ENCODE results near the gene INS.

Gene INS

GRCh38 chr11:2193099-2193887 lies 32.3 kb upstream of the INS start:
- Histone ChIP-seq H3K4me1 (ENCODE audit: insufficient read depth, low read length) (no peaks in the 10 kb centered on the region), H3K9me3 (ENCODE audit: control insufficient read depth, insufficient read depth, low read length) (no peaks in the 10 kb centered on the region), H3K9ac (ENCODE audit: low read depth, low read length) (no peak overlapping the region)

GRCh38 chr11:2192435-2192834 lies 31.4 kb upstream of the INS start:
- H3K4me1 ChIP-seq (ENCODE audit: insufficient read depth, low read length), result no peaks in the 10 kb centered on the region
- no peak overlapping the region for H3K9ac ChIP-seq (ENCODE audit: low read depth, low read length)
- H3K36me3 ChIP-seq (ENCODE audit: insufficient read depth, low read length), result no peaks in the 10 kb centered on the region
- H3K9me3 ChIP-seq (ENCODE audit: control insufficient read depth, insufficient read depth, low read length), result no peaks in the 10 kb centered on the region

More at GRCh38 chr11:2193099-2193887, 32.3 kb upstream of the INS start:
- H3K36me3 ChIP-seq (ENCODE audit: insufficient read depth, low read length), result no peaks in the 10 kb centered on the region

- no peaks in the 10 kb centered on the region for H3K36me3 ChIP-seq (ENCODE audit: insufficient read depth, low read length)
- H3K9ac ChIP-seq (ENCODE audit: low read depth, low read length), result no peak overlapping the region
- no peaks in the 10 kb centered on the region for H3K4me1 ChIP-seq (ENCODE audit: insufficient read depth, low read length)
- H3K9me3 ChIP-seq (ENCODE audit: control insufficient read depth, insufficient read depth, low read length), result no peaks in the 10 kb centered on the region
Observed at GRCh38 chr11:2191883-2192282, 30.9 kb upstream of the INS start.

- Histone ChIP-seq H3K4me1 (ENCODE audit: insufficient read depth, low read length) (no peaks in the 10 kb centered on the region), H3K36me3 (ENCODE audit: insufficient read depth, low read length) (no peaks in the 10 kb centered on the region), H3K9me3 (ENCODE audit: control insufficient read depth, insufficient read depth, low read length) (no peaks in the 10 kb centered on the region), H3K9ac (ENCODE audit: low read depth, low read length) (no peak overlapping the region)
Observed at GRCh38 chr11:2190657-2191471, 29.9 kb upstream of the INS start.

GRCh38 chr11:2189938-2190656 lies 29.1 kb upstream of the INS start:
- Histone ChIP-seq H3K9ac (ENCODE audit: low read depth, low read length) (no peak overlapping the region), H3K9me3 (ENCODE audit: control insufficient read depth, insufficient read depth, low read length) (no peaks in the 10 kb centered on the region), H3K4me1 (ENCODE audit: insufficient read depth, low read length) (no peaks in the 10 kb centered on the region)

GRCh38 chr11:2188745-2189144 lies 27.7 kb upstream of the INS start:
- Histone ChIP-seq H3K9ac (ENCODE audit: low read depth, low read length) (no peak overlapping the region), H3K36me3 (ENCODE audit: insufficient read depth, low read length) (no peaks in the 10 kb centered on the region), H3K9me3 (ENCODE audit: control insufficient read depth, insufficient read depth, low read length) (no peaks in the 10 kb centered on the region), H3K4me1 (ENCODE audit: insufficient read depth, low read length) (no peaks in the 10 kb centered on the region)

More at GRCh38 chr11:2189938-2190656, 29.1 kb upstream of the INS start:
- no peaks in the 10 kb centered on the region for H3K36me3 ChIP-seq (ENCODE audit: insufficient read depth, low read length)

GRCh38 chr11:2187280-2187707 lies 26.3 kb upstream of the INS start:
- Histone ChIP-seq H3K9ac (ENCODE audit: low read depth, low read length) (no peak overlapping the region), H3K4me1 (ENCODE audit: insufficient read depth, low read length) (no peaks in the 10 kb centered on the region), H3K9me3 (ENCODE audit: control insufficient read depth, insufficient read depth, low read length) (no peaks in the 10 kb centered on the region), H3K36me3 (ENCODE audit: insufficient read depth, low read length) (no peaks in the 10 kb centered on the region)

- Histone ChIP-seq H3K36me3 (ENCODE audit: insufficient read depth, low read length) (no peaks in the 10 kb centered on the region), H3K4me1 (ENCODE audit: insufficient read depth, low read length) (no peaks in the 10 kb centered on the region), H3K9me3 (ENCODE audit: control insufficient read depth, insufficient read depth, low read length) (no peaks in the 10 kb centered on the region), H3K9ac (ENCODE audit: low read depth, low read length) (no peak overlapping the region)
Observed at GRCh38 chr11:2186669-2187279, 25.8 kb upstream of the INS start.

- H3K4me1 ChIP-seq (ENCODE audit: insufficient read depth, low read length), result no peaks in the 10 kb centered on the region
- H3K9me3 ChIP-seq (ENCODE audit: control insufficient read depth, insufficient read depth, low read length), result no peaks in the 10 kb centered on the region
- H3K9ac ChIP-seq (ENCODE audit: low read depth, low read length), result no peak overlapping the region
Observed at GRCh38 chr11:2185324-2186085, 24.5 kb upstream of the INS start.

GRCh38 chr11:2182692-2183474 lies 21.9 kb upstream of the INS start:
- no peak overlapping the region for H3K9ac ChIP-seq (ENCODE audit: low read depth, low read length)
- no peaks in the 10 kb centered on the region for H3K36me3 ChIP-seq (ENCODE audit: insufficient read depth, low read length)
- peaks cover 6% of the 10 kb centered on the region; the same call in 1 of the 2 replicates for H3K4me1 ChIP-seq (ENCODE audit: insufficient read depth, low read length)
- no peaks in the 10 kb centered on the region for H3K9me3 ChIP-seq (ENCODE audit: control insufficient read depth, insufficient read depth, low read length)

More at GRCh38 chr11:2185324-2186085, 24.5 kb upstream of the INS start:
- no peaks in the 10 kb centered on the region for H3K36me3 ChIP-seq (ENCODE audit: insufficient read depth, low read length)

GRCh38 chr11:2182075-2182474 lies 21.1 kb upstream of the INS start:
- no peaks in the 10 kb centered on the region for H3K36me3 ChIP-seq (ENCODE audit: insufficient read depth, low read length)
- H3K4me1 ChIP-seq (ENCODE audit: insufficient read depth, low read length), result peaks cover 6% of the 10 kb centered on the region; the same call in 1 of the 2 replicates
- no peaks in the 10 kb centered on the region for H3K9me3 ChIP-seq (ENCODE audit: control insufficient read depth, insufficient read depth, low read length)
- no peak overlapping the region for H3K9ac ChIP-seq (ENCODE audit: low read depth, low read length)

GRCh38 chr11:2180789-2181370 lies 19.9 kb upstream of the INS start:
- H3K4me1 ChIP-seq (ENCODE audit: insufficient read depth, low read length), result peaks cover 6% of the 10 kb centered on the region; the same call in 1 of the 2 replicates
- no peaks in the 10 kb centered on the region for H3K36me3 ChIP-seq (ENCODE audit: insufficient read depth, low read length)
- no peak overlapping the region for H3K9ac ChIP-seq (ENCODE audit: low read depth, low read length)
- H3K9me3 ChIP-seq (ENCODE audit: control insufficient read depth, insufficient read depth, low read length), result no peaks in the 10 kb centered on the region

All from ES-I3 (cell line).